ENCODE results near the gene PRICKLE2. TPM values are rescaled to one million over a fixed set of nuclear protein-coding genes. Genes with fewer than 3 reads are reported as not detected.

Gene PRICKLE2
- total RNA-seq, 1 experiment from 2014 or later, result 3.2 TPM

DNA sequence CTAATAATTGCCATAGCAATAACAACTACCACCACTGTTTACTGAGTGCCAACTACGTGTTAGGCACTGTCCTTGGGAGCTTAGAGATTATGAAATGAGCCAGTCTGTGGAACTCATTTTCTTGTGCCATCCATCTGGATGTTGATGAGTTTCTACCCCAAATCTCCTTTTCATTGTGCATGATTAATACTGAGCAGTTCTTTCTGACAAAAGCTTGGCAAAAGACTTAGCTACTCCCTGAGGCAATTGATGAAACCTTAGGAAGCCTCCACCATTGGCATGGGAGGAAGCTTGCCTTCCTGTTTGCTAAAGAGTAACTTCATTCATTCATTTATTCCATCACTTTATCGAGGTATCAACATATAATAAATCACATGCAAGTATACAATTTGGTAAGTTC lies 39.8 kb downstream of the PRICKLE2 start:
- Histone ChIP-seq H4K5ac (ENCODE audit: insufficient read length, low read depth, low read length) (no peak overlapping the region), H2AFZ (ENCODE audit: low read length) (no peak overlapping the region), H3K27ac (ENCODE audit: insufficient read length, low read depth, low read length) (no peak overlapping the region), H3K27me3 (ENCODE audit: insufficient read depth, low read length) (no peaks in the 10 kb centered on the region), H3T11ph (ENCODE audit: low read length) (no peak overlapping the region), H2BK120ac (ENCODE audit: low read depth, low read length, poor library complexity, severe bottlenecking) (no peak overlapping the region), H3K18ac (ENCODE audit: insufficient read length, low read depth, low read length) (no peak overlapping the region), H2BK12ac (ENCODE audit: insufficient read length, low read depth, low read length) (no peak overlapping the region), H3K56ac (ENCODE audit: insufficient read length, low read depth, low read length) (no peak overlapping the region), H4K20me1 (ENCODE audit: control insufficient read depth, insufficient read depth, insufficient read length) (no peaks in the 10 kb centered on the region), H3K4me2 (ENCODE audit: insufficient read depth, insufficient read length, low read length) (no peak overlapping the region), H3K79me1 (ENCODE audit: insufficient read depth, low read depth, low read length, poor library complexity, severe bottlenecking) (no peaks in the 10 kb centered on the region), H3K9me3 (ENCODE audit: control insufficient read depth, low read depth, low read length) (no peaks in the 10 kb centered on the region), H3K14ac (ENCODE audit: insufficient read depth, low read length) (no peak overlapping the region), H2BK15ac (ENCODE audit: low read depth, low read length) (no peak overlapping the region), H2BK5ac (ENCODE audit: insufficient read length, low read length) (no peak overlapping the region), H3K4me1 (ENCODE audit: insufficient read depth, low read length) (peaks cover 4% of the 10 kb centered on the region; the same call in 1 of the 2 replicates), H3K79me2 (ENCODE audit: insufficient read depth, low read length) (no peaks in the 10 kb centered on the region), H2AK5ac (ENCODE audit: insufficient read length, low read length) (no peak overlapping the region), H3K9ac (ENCODE audit: extremely low read depth, insufficient read length, low read length) (no peak overlapping the region), H3K4ac (ENCODE audit: low read depth, low read length) (no peak overlapping the region), H2BK20ac (ENCODE audit: low read depth, low read length, poor library complexity, severe bottlenecking) (no peak overlapping the region), H3K23ac (ENCODE audit: insufficient read length, low read depth, low read length) (no peak overlapping the region), H3K23me2 (ENCODE audit: insufficient read length, low read depth, low read length, poor library complexity, severe bottlenecking) (no peaks in the 10 kb centered on the region), H4K91ac (ENCODE audit: insufficient read length, low read depth, low read length) (no peak overlapping the region), H4K8ac (replicated peaks; ENCODE audit: insufficient read length, low read depth, low read length) (no peak overlapping the region)
- Mint-ChIP-seq H3K9me3 (no peaks in the 10 kb centered on the region), H3K27me3 (ENCODE audit: low read depth) (no peaks in the 10 kb centered on the region; the same call in none of the 2 replicates), H3K4me1 (peaks cover 10 to 24% of the 10 kb centered on the region in 2 experiments), H3K4me3 (no peak overlapping the region), H3K27ac (no peak overlapping the region), H3K36me3 (ENCODE audit: insufficient read depth in 1 of 3, low read depth in 3 of 3) (no peaks in the 10 kb centered on the region)
- no peak for DNase-seq
- no CpG with 5 or more reads among the region's 2 CpGs for WGBS (ENCODE audit: extremely low coverage, insufficient read length, low lambda C conversion rate)
- TF ChIP-seq, protein P1, sequence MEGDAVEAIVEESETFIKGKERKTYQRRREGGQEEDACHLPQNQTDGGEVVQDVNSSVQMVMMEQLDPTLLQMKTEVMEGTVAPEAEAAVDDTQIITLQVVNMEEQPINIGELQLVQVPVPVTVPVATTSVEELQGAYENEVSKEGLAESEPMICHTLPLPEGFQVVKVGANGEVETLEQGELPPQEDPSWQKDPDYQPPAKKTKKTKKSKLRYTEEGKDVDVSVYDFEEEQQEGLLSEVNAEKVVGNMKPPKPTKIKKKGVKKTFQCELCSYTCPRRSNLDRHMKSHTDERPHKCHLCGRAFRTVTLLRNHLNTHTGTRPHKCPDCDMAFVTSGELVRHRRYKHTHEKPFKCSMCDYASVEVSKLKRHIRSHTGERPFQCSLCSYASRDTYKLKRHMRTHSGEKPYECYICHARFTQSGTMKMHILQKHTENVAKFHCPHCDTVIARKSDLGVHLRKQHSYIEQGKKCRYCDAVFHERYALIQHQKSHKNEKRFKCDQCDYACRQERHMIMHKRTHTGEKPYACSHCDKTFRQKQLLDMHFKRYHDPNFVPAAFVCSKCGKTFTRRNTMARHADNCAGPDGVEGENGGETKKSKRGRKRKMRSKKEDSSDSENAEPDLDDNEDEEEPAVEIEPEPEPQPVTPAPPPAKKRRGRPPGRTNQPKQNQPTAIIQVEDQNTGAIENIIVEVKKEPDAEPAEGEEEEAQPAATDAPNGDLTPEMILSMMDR (conservative IDR thresholded peaks at IDR 0.05), result no peak
